ENCODE measurements around the gene KDSR. TPM values are rescaled to one million over a fixed set of nuclear protein-coding genes. Genes with fewer than 3 reads are reported as not detected.

Gene KDSR
- polyA plus RNA-seq, 1 donor from 2014 or later: 14.7 TPM

- Histone ChIP-seq H3K36me3 (ENCODE audit: insufficient read depth, low read length) (no peaks in the 10 kb centered on the region), H4K20me1 (ENCODE audit: insufficient read depth) (no peaks in the 10 kb centered on the region), H2AFZ (ENCODE audit: low read depth, low read length) (no peak overlapping the region), H3F3A (ENCODE audit: insufficient read depth, low read length, poor library complexity, severe bottlenecking) (no peaks in the 10 kb centered on the region), H3K4me2 (ENCODE audit: low read length) (no peak overlapping the region), H3K79me2 (replicated peaks; ENCODE audit: insufficient read depth, low read length) (no peaks in the 10 kb centered on the region), H3K4me3 (ENCODE audit: low read length) (no peak overlapping the region), H3K9me2 (ENCODE audit: insufficient read depth, low read length) (no peaks in the 10 kb centered on the region), H3K27ac (ENCODE audit: low read length) (no peak overlapping the region), H3K27me3 (ENCODE audit: insufficient read depth, low read depth, low read length) (peaks cover 24% of the 10 kb centered on the region), H3K9me3 (ENCODE audit: low read length) (no peaks in the 10 kb centered on the region), H3K9ac (ENCODE audit: low read length) (no peak overlapping the region)
- TF ChIP-seq EP300 (conservative IDR thresholded peaks at IDR 0.05; ENCODE audit: poor library complexity, severe bottlenecking): no peak
- no peak for TF ChIP-seq EZH2 (IDR thresholded peaks at IDR 0.05; ENCODE audit: borderline replicate concordance, insufficient read depth, low read length, poor library complexity, severe bottlenecking)
- no peak for TF ChIP-seq RAD21 (conservative IDR thresholded peaks at IDR 0.05)
- TF ChIP-seq CTCF (IDR thresholded peaks at IDR 0.05; ENCODE audit: poor library complexity, severe bottlenecking): no peak
- TF ChIP-seq TAF1 (IDR thresholded peaks at IDR 0.05; ENCODE audit: low read depth): no peak
- TF ChIP-seq REST (IDR thresholded peaks at IDR 0.05; ENCODE audit: borderline replicate concordance): no peak
- TF ChIP-seq SMC3 (conservative IDR thresholded peaks at IDR 0.05; ENCODE audit: poor library complexity): no peak
- TF ChIP-seq MXI1 (conservative IDR thresholded peaks at IDR 0.05; ENCODE audit: poor library complexity, severe bottlenecking): no peak
- no peak for TF ChIP-seq POLR2AphosphoS5 (IDR thresholded peaks at IDR 0.05)
These were observed 52.8 kb downstream of the KDSR start for GRCh38 chr18:63314062-63314790.

GRCh38 chr18:63313396-63313917 is 53.5 kb downstream of the KDSR start:
- TF ChIP-seq EZH2 (IDR thresholded peaks at IDR 0.05; ENCODE audit: borderline replicate concordance, insufficient read depth, low read length, poor library complexity, severe bottlenecking) (no peak), REST (IDR thresholded peaks at IDR 0.05; ENCODE audit: borderline replicate concordance) (no peak)
- Histone ChIP-seq H3K36me3 (ENCODE audit: insufficient read depth, low read length) (no peaks in the 10 kb centered on the region), H3F3A (ENCODE audit: insufficient read depth, low read length, poor library complexity, severe bottlenecking) (no peaks in the 10 kb centered on the region), H3K9me2 (ENCODE audit: insufficient read depth, low read length) (no peaks in the 10 kb centered on the region), H3K9ac (ENCODE audit: low read length) (no peak overlapping the region), H3K4me2 (ENCODE audit: low read length) (no peak overlapping the region), H2AFZ (ENCODE audit: low read depth, low read length) (no peak overlapping the region), H3K27me3 (ENCODE audit: insufficient read depth, low read depth, low read length) (peaks cover 17% of the 10 kb centered on the region), H3K9me3 (ENCODE audit: low read length) (no peaks in the 10 kb centered on the region), H3K79me2 (replicated peaks; ENCODE audit: insufficient read depth, low read length) (no peaks in the 10 kb centered on the region), H3K4me3 (ENCODE audit: low read length) (no peak overlapping the region), H3K27ac (ENCODE audit: low read length) (no peak overlapping the region), H4K20me1 (ENCODE audit: insufficient read depth) (no peaks in the 10 kb centered on the region)
